NB4 (cell line): ENCODE measurements around the gene EPHB1.
"Not testable (repeated sequence)": the region's sequence is repeated elsewhere in the genome, so short reads cannot be mapped to it uniquely, and the experiment has no call there.

ENCODE experiments used
- DNase-seq: peaks from one replicate; pipeline ENCODE4 v3.0.0; 2010; ENCODE audit warnings: low read depth
- H3K4me3 ChIP-seq: one replicate; pipeline ENCODE4 v1.5.1; 2011; ENCODE audit warnings: mild to moderate bottlenecking, low read depth, low read length, moderate library complexity
- MYC ChIP-seq: IDR thresholded peaks from 2 replicates; pipeline ENCODE4 v1.6.1; 2011; ENCODE audit warnings: low read depth, low read length
- POLR2A ChIP-seq: IDR thresholded peaks from 2 replicates; pipeline ENCODE4 v1.6.1; 2011; ENCODE audit warnings: mild to moderate bottlenecking; ENCODE audit not compliant: insufficient read length; ENCODE audit errors: extremely low read depth
- TF ChIP-seq, protein P1 (sequence below): IDR thresholded peaks from 2 replicates; pipeline ENCODE4 v1.6.1; 2011; ENCODE audit warnings: low read depth, low read length
- TF ChIP-seq, protein P2 (sequence below): IDR thresholded peaks from one replicate; pipeline ENCODE4 v1.5.1; 2012; ENCODE audit warnings: low read depth, low read length

Gene EPHB1

DNA sequence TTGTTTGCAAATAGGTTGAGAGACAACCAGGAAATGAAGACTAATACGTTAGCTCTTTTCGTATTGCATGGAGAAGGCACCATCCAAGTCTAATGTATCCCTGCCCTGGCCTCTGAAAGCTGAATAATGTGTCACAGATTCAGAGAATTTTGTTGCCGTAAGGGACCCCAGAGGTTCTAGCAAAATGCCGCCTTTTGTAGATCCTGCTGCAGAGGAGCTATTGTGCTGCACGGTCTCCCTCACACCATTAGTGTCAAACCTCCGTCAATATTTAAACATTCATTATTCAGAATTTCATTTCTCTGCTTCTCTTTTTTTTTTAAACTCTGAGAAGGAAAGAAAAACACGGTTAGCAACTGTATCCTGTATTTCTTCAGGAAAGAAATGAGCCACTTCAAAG lies 238.7 kb downstream of the EPHB1 start:
- DNase-seq = no peak
- H3K4me3 ChIP-seq = no peak overlapping the region
- TF ChIP-seq, protein P1, sequence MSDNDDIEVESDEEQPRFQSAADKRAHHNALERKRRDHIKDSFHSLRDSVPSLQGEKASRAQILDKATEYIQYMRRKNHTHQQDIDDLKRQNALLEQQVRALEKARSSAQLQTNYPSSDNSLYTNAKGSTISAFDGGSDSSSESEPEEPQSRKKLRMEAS = no peak
- TF ChIP-seq POLR2A = no peak
- TF ChIP-seq MYC = no peak
- TF ChIP-seq, protein P2, sequence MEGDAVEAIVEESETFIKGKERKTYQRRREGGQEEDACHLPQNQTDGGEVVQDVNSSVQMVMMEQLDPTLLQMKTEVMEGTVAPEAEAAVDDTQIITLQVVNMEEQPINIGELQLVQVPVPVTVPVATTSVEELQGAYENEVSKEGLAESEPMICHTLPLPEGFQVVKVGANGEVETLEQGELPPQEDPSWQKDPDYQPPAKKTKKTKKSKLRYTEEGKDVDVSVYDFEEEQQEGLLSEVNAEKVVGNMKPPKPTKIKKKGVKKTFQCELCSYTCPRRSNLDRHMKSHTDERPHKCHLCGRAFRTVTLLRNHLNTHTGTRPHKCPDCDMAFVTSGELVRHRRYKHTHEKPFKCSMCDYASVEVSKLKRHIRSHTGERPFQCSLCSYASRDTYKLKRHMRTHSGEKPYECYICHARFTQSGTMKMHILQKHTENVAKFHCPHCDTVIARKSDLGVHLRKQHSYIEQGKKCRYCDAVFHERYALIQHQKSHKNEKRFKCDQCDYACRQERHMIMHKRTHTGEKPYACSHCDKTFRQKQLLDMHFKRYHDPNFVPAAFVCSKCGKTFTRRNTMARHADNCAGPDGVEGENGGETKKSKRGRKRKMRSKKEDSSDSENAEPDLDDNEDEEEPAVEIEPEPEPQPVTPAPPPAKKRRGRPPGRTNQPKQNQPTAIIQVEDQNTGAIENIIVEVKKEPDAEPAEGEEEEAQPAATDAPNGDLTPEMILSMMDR = no peak

DNA sequence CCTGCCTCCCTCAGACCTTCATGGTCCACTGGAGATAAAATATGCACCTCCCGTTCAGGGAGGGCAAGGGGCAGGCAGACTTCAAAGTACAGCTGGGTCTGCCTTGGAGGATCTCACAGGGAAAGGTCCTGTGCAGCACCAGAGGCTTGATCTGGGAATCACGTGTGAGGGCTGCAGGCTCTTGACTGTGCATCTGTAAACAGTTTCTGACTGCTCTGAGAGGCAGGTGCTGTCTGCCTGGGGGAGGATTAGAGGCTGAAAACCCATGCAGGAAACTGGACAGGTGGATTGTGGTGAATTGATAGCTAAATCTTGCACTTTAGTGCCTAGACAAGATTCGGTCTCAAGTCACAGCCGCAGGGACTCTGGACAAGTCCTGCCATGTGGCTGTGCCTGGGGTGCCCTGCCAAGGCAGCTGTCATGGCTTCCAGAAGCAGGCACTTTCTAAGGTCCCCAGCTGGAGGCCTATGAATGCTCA lies 239.3 kb downstream of the EPHB1 start:
- TF ChIP-seq POLR2A (no peak), MYC (no peak)
- TF ChIP-seq, protein P2 = no peak
- TF ChIP-seq, protein P1 = no peak
- H3K4me3 ChIP-seq = no peak overlapping the region
- DNase-seq = no peak

DNA sequence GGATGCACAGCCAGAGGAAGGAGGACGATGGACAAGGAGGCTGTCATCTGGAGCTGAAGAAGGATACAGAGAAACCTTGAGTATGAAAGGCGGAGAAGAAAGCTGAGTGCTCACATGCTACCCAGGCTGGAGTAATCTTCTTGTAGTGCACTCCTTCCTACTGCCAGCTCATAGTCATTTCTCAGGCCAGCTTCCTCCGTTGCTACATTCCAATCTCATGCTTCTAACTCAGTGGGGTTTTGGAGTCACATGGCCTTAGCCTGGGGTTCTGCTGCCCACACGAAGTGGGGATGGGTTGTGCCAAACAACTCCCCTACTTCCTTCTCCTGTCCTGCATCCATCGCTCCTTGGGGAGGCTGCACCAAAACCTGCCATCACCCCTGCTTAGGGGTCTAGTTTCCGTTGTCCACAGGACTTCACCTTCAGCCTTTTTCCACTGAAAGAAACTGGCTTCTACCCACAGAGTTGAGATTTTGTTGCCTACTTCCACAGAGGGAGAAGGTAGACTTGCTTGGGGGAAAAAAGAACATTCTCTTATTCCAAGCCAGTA lies 239.9 kb downstream of the EPHB1 start:
- no peak for DNase-seq
- no peak for TF ChIP-seq MYC
- no peak for TF ChIP-seq POLR2A
- TF ChIP-seq, protein P2 = no peak
- TF ChIP-seq, protein P1 = no peak
- no peak overlapping the region for H3K4me3 ChIP-seq

DNA sequence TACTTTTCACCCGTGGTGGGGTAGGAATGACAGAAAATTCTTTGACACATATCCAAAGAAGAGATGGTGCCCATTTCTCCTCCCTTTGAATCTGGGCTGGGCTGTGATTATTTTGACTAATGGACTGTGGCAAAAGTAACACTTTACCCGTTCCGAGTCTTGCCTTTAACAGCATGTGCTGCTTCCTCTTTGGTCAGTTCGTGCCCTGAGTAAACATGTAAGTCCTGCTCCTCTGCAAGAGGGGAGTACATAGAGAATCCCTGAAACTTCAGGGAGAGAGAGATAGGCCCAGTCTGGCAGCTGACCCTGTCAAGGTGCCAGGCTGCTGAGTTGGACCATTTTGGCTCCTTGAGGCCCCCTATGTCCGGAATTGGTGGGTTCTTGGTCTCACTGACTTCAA lies 243.1 kb downstream of the EPHB1 start:
- TF ChIP-seq, protein P1 = no peak
- TF ChIP-seq, protein P2 = no peak
- no peak overlapping the region for H3K4me3 ChIP-seq
- DNase-seq = no peak

DNA sequence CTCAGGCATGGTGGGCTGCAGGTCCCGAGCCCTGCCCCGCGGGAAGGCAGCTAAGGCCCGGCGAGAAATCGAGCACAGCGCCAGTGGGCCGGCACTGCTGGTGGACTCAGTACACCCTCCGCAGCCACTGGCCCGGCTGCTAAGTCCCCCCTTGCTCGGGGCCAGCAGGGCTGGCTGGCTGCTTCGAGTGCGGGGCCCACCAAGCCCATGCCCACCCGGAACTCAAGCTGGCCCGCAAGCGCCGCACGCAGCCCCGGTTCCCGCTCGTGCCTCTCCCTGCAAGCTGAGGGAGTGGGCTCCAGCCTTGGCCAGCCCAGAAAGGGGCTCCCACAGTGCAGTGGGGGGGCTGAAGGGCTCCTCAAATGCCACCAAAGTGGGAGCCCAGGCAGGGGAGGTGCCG lies 244.5 kb downstream of the EPHB1 start:
- H3K4me3 ChIP-seq, DNase-seq: not testable (repeated sequence)

DNA sequence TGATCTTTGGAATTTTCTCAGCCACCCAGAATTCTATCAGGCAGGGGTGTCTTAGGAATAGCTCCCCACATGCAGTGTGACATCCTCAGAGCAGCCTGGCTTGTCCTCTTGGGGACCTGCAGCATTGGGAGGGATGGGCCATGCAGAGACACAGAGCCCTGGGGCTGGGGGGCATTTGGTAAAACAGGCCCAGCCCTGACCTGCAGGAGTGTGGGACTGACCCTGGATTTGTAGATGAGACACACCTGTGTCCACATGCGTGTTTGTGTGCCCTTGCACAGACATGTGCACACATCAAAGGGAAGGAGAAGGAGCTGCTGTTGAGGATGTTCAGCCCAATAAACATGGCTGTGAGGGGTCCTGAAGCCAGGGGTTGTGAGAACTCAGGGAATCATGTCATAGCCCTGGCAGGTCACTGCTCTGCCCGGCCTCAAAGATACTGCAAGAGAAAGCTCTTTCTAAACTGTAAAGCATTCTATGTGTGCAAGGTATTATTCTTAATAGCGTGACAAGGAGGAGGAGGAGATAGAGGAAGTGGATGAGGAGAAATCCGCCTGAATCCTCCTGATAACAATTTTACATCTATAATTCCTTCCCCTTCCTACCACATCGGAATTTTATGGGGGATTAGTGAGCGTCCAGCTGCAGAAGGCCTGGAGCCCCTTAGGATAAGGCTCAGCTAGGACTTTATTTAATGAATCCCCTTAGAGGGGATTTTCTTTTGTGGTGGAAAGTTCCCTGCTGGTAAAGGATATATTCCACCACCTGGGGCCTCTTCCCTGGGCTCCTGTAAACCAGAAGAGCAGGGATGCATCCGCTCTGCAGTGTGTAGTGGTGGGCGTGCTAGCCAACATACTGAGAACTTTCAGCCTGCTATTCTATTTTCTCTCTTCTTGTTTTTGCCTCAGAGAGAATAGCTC lies 245.5 kb downstream of the EPHB1 start:
- TF ChIP-seq, protein P2 = no peak
- TF ChIP-seq, protein P1 = no peak
- TF ChIP-seq MYC = no peak
- H3K4me3 ChIP-seq = no peak overlapping the region
- DNase-seq = peak; percentile 6
